Skin of body (tissue), 2 donors: ENCODE measurements around the gene SSH3. TPM values are rescaled to one million over a fixed set of nuclear protein-coding genes. Genes with fewer than 3 reads are reported as not detected.

Experiments
- DNase-seq: peaks from one replicate; lab custom pipeline; 2025; lab: John Stamatoyannopoulos, UW
- total RNA-seq: library from RNA; depleted of rRNA; stranded (reverse); fragments of >200 nt; gene quantifications from one replicate; pipeline ENCODE4 v1.2.3, GENCODE V29; 2014

Gene SSH3
- total RNA-seq, 1 donor from 2014 or later = 13.4 TPM

DNA sequence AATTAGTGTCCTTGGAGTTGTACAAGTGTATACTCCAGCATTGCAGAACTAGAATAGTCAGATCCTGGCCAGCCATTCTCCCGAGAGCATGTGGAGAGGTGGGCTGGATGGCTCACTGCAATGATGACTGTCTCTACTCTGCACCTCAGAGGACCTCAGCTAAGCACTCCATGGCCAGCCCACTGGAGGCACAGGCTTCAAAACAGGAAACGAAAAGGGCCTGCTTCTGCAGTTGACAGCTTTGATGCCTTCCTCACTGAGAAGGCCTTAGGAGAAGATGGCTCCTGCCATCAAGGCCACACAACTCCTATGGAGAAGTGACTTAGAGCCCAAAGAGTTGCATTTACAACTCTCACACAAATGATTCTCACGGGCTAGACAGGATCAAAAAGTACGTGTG, 40.9 kb downstream of the SSH3 start:
- no peak for DNase-seq

DNA sequence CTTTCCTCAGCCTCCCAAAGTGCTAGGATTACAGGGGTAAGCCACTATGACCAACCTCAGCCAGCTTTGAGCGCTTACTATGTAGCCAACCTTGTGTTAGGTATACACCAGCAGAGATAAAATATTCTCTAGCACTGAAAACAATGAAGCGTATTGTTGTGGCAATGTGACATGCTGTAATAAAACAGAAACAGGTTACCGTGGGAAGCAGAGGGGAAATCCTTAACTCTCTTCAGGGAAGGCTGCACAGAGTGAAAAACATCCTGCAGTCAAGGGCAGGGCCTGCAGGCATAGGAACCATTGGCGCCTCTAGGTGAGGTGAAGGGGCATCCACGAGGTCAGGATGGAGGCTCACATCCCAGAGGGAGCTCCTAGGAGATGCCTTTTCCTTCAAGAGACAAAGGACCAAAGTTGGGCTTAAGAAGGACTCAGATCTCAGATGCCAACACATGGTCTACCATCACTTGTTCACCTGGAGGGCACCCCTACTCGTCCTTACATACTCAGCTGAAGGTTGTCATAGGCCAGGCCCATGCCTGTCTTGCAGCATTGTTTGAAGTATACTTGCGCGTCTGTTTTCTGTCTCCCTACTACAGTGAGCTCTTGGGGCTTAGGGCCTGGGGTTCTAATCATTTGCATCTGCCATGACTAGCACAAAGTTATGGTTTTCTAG, 42.1 kb downstream of the SSH3 start:
- no peak for DNase-seq

DNA sequence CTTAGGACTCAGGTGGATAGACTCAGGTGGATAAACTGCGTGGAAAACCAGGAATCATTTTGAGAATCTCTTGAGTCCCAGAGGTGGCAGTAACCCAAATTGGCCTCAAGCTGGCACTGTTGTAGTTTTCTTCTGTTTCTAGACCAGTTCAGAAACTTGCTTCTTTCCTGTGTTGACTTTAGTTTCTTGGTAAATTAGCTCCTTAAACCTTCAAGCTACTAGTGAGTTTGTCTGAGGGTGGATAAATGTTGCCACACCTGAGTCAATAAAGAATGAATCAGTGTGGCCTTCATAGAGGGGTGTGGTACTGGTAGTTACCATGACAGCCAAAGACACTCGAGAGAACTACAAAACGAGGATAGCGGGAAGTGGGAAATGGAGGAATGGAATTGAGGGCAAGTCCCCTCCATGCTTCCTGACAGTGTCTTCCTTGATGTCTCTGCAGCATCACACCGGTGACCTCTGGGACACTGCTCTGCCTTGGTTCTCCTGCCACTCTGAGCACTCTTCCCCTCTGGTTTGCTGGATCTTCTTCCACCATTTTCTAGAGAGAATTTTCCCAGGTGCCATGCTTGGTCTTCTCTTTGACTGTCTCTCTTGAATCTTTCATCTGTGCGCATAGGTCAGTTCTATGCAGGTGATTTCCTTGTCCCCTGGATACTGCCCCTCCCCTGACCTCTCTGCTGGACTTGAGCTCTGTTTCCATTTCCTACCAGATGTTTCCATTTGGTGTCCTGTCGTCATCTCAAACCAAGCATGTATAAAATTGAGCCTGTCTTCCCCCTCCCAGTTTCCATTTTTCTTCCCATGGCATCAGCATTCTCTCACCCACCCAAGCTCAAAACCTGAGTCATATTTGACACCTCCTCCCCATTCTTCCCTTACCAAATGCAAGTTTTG, 42.8 kb downstream of the SSH3 start:
- no peak for DNase-seq

DNA sequence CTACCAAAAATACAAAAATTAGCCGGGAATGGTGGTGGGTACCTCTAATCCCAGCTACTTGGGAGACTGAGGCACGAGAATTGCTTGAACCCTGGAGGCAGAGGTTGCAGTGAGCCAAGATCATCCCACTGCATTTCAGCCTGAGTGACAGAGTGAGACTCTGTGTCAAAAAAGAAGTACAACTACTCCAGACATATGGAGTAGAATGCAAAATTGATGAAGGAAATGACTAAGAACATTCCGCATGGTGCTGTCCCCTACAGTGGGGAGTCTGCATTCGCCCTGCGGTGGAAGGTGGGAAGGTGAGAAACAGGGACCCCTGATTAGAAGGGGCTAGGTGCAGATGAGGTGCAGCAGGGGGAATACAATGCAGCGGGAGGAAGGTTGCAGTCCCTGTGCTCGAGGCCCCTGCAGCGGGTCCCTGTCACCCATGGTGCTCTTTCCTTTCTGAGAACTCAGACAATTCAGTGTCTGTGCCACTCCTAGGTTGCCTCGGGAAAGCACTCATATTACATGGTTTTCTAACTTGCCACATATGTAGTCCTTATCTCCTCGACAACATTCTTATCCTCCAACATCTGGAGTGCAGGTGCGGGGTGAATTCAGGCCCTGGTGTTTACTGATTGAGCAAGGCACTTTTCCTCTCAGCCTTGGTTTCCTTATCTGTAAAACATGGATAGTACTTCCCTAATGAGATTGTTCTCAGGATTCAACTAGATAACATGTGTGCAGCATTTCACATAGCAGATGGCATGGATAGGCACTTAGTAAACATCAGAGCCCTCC, 44.8 kb downstream of the SSH3 start:
- DNase-seq = no peak

DNA sequence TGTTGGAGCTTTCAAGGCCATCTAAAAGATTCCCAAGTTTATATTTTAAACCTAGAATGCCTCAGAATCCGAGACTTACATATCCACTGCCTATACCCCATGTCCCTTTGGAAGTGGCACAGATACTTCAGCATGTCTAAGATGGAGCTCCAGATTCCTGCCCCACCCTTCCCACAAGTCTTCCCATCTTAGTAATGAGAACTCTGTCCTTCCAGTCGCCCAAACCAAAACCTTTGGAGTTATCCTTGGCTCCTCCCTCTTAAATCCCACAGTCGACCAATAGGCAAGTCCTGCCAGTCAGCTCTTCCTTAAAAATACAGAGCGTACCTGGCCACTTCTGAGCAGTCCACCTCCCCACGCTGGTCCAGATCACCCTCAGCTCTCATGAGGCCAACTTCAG, 45.7 kb downstream of the SSH3 start:
- DNase-seq = no peak

DNA sequence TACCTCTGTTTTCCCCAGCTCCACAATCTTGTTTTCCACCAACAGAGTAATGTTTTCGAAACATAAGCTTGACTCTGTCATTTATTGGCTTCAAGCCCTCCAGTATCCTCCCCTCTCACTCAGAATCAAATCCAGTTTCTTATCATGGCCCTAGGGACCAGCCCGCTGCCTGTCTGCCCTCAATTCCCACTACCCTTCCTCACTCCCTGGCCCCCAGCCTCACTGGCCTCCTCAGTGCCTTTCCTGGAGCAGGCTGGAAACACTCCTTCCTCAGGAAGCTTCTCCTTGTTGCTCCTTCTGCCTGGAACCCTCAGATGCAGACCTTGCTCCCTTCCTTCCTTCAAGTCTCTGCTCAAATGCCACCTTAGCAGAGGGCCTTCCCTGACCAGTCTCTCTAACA, 46.1 kb downstream of the SSH3 start:
- no peak for DNase-seq

DNA sequence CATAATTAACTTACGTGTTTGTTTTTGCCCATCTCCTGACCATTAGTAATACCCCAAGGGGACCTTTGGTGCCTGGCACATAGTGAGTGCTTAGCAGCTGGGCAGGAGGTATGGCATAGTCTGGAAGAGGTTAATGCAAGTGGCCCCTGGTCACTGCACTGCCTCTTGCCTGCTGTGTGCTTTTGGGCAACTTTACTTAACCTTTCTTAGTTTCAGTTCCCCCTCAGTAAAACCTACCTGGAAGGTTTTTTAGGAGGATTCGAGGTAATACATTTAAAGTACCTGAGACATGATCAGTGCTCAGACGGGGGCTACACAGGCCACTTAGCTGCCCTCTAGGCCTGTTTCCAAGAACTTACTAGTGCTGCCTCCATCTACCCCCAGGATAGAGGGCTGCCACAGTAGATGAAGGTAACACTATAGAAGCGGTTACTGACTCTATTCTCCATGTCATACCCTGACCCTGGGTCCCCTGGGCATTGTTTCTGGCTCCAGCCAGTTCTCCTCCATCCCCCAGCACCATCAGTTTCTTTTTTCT, 46.7 kb downstream of the SSH3 start:
- no peak for DNase-seq

DNA sequence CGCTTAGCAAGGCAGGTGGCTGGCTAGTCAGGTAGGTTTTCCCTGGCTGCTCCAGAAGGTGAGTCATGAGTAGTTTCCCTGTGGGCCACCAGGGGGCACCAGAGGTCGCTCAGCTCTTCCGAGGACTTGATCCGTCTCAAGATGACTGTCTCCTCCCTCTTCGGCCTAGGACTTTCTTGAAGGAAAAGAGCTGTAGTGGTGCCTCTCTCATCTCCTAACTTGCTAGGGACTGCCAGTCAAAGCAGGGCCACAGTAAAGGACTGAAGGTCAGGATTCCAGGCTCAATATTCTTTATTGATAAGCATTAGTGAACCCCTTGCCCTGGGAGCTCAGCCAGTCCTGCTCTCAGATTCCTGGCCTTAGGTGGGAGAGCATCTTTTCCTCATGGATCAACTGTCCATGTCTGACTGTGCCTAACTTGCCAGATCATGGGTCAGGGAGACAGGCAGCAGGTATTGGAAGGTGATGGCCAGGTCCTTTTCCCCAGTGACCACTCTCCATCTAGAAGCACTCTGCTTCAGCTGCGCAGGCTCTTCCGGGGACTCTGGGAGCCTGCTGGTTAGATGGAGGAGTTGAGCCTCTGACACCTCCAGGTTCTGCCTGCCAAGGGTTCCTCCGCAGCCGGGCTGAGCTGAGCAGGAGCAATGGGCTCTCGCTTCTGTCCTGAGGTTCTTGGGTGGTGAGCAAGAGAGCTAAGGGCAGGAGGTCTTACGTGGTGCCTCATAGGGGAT, 48.1 kb downstream of the SSH3 start:
- peak; percentile 47 for DNase-seq

DNA sequence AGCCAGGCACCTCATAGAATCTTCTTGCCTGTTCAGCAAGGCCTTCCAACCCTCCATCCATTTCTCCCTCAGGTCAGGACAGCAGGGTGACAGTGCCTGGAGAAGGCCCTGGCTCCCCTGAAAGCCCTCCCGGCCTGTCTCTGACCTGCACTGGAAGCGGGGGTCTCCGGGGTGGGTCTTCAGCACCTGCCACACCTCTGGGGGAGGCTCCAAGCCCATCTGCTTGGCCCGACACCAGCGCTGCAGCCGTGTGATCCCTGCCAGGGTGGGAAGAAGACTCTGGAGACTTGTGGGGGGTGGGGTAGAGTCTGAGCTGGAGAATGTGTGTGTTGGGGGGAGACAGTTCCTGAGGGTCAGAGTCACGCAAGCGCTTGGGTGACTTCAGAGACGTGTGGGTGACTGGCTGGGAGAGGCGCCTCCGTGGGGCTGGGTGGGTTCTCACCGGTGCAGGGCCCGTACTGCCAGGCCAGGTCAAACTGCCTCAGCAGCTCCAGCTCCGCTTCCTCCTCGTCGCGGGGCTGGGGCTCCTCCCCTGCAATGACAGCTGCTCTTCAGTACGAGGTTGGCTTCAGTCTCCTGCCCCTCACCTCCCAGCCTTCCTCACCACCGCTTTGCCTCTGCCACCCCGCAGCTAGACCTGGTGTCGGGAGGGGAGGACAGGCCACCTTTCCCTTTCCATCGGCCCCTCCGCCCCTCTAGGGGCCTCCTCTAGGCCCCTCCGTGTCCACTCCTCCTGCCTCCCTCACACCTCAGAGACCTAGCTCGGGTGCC, 49.4 kb downstream of the SSH3 start:
- DNase-seq = no peak

DNA sequence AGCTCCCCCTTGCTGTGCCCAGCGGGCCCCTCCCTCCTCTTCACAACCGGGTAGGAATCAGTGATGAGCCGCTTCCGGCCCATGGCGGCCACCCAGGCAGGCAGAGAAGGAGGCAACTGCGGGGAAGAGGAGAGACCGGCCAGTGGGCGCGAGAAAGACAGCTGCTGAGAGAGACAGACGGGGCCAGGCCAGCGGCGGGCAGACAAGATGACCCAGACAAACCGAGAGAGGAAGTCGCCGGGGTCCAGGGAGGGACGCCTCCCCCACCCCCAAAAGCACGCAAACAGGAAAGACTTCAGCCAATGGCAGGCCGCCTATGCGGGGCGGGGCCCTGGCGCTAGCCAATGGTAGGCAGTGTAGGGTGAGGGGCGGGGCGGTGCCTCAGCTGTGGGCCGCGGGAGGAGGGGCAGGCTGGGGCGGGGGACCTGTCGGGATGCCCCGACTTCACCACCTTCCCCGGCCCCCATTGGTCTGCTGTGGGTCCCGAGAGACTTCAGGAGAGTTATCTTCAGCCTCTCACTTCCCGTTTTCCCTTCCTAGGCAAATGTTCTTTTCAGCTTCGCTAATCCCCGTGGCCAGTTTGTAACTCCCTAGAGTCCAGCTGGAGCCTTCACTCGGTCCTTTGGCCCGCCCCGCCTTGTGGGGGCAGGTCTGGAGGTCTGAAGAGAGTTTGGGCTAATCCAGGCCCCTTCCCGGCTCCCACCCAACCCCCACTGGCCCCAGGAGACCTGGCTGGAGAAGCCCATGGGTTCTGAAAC, 50.2 kb downstream of the SSH3 start, which contains the start of gene POLD4:
Gene POLD4 (minus strand): TSS at position 230 of the 758 bp plus-strand sequence. CDS start 147 bp downstream, at position 83.
- peak; percentile 87 for DNase-seq

DNA sequence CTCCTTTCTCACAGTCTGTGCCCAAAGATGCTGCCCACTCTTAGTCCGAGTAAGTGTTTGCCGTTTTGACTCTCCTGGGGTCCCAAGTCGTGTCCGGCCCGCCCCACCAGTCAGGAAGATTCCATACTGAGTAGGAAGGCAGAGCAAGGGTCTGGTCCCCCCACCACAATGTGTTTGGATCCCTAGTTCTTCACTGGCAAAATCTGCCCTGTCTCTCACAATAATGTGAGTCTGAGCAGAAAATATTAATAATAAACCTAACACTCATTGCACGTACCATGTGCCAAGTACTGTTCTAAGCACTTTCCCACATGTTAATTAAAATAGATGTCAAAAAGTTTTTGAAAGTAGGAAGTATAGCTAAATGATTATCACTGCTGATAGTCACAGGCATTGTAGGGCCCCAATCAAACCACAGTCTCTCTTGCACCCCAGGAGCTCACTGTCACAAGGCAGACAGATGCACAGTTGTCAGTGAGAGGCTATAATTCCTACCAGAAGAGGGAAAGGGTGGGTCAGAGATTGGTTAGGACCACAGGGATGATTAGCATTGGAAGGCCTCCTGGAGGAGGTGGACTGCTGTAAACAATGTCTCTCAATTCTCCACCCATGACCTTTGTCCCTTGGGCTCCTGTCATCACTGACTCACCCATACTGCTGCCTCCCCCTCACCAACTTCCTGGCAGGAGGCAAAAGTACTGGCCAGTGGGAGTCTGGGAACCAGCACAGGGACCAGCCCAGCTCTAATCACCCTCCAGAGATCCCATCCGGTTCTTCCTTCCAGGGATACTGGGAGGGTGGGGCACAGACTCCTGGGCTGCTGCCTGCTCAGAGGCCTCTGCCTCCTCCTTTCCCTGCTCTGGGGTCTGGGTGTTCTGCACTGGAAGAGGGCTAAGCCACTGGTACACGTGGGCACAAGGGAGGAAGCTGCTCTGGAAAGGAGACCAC, 51.0 kb downstream of the SSH3 start:
- DNase-seq = no peak

DNA sequence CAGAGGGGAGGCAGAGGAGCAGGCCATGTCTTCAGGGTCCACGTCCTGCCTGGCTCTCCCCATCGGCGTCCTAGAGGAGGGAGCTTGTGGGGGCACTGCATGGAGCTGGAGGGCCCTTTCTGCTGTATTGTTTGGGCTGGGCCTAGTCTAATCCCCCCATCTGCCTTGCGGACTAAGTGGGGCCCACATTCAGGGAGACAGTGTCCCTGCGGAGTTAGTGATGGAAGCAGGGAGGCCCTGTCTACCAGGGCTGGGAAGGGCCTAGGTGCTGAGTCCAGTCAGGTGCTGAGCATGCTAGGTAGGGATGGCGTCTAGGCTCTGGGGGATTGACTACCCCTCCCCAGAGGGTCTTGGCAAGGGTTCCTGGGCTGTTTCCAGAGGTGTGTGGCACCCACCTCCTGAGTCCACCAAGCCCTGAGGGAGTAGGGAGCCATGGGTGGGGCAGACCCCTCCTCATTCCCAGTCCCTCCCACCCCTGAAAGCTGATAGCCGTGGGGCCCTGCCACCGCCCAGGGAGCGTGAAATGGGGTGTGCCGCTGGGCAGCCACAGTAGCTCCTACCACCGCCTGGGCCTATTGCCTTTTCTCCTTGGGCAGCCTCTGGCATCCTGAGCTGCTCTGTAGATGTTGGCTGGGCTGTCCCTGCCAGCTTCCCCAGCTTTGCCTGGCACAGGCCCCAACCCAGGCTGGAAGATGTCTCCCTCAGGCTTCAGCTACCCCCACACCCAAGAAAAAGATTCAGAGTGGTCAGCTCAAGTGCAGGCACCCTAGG, 51.9 kb downstream of the SSH3 start:
- DNase-seq = no peak

DNA sequence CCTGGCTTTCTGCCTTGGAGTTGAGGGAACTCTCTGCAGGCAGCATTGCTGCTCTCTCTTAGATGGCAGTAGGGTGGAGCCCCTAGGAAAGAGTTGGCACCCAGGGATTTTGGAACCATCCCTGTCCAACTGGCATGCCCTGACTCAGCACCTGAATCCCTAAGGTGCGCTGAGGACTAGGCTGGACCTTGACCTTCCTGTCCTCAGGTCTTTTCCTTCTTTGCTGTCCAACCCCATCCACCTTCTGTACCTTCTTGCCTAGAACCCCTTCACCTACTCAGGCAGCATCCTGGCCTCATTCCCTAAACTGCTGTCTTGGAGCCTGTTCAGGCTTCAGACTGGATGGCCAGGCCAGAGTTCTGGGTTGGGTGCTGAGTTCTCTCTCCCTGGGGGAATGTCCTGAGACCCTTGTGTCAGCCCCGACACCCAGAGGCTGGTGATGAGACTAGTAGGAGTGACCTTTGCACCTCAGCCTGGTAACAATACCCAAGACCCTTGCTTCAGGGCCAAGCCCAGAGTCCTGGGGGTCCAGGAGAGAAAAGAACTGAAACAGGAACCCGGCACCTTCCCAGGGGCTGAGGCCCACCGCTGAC, 52.6 kb downstream of the SSH3 start:
- no peak for DNase-seq

DNA sequence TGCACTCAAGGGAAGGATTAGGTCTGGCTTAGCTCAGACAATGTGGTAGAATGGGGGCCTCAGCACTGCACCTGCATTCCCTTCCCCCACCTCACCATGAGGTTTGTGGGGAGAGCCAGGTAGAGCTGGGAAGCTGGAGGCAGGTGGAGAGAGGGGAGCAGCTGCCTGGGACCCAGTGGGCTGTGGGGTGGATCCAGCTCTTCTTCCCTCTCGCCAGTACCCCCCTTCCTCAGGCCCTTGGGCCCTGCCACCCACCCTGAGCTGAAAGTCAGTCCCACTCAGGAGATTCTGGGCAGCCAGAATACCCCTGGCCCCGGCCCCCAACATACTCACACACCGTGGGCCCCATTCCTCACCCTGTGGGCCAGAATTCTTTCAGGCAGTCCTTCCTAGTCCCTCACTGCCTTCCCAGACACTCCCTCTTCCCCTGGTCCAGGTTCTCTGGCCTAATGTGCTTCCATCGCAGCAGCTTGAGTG, 53.1 kb downstream of the SSH3 start:
- no peak for DNase-seq

DNA sequence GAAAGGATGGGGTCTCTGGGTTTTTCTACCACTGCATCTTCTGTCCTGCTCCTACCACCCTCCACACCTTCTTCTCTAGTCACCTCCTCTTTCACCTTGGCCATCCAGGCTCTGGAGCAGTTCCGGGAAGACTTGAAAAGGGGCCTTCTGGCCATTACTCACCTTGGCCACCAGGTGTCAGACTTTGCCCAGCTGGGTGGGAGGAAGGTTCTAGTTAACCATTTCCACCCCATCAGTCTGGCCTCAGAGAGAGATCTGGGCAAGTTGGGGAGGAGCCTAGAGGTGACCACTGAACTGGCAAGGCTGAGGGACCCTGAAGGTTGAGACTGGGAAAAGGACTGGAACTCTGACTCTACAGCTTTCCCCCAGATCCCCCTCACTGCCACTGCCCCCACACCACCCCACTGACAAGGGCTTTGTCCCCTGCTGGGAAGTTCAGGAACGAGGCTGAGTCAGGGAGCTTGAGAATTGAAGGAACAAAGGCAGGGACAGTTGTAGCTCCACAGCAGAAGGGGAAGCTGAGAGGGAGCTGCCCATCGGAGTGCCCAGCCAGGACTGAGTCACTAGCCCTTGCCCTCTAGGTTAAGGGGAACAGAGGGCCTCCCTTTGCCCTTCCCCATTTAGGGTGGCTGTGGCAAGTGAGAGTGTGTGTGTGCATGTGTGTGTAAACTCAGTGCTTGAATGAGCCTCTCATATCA, 53.7 kb downstream of the SSH3 start:
- peak; percentile 35 for DNase-seq
